ENCODE results near the gene IL13RA1. TPM values are rescaled to one million over a fixed set of nuclear protein-coding genes. Genes with fewer than 3 reads are reported as not detected.

Gene IL13RA1
- total RNA-seq, 1 experiment from 2014 or later: 33.4 TPM

GRCh38 chrX:118734909-118735308 is 7.5 kb downstream of the IL13RA1 start:
- no peak overlapping the region for H3K4me2 ChIP-seq (ENCODE audit: low read length)
- H3K36me3 ChIP-seq (ENCODE audit: low read depth, low read length): no peaks in the 10 kb centered on the region
- ATAC-seq (no peak), DNase-seq (no peak)
- no peak overlapping the region for H3K4me3 ChIP-seq (ENCODE audit: low read length)
- no peaks in the 10 kb centered on the region for H3K27me3 ChIP-seq (ENCODE audit: low read length)
- H3K9me2 ChIP-seq (replicated peaks; ENCODE audit: low read length): no peaks in the 10 kb centered on the region
- TF ChIP-seq EZH2 (IDR thresholded peaks at IDR 0.05; ENCODE audit: low read length, unreplicated experiment): no peak
- no peak overlapping the region for H3K27ac ChIP-seq (ENCODE audit: low read length)
- no peaks in the 10 kb centered on the region for H3F3A ChIP-seq (ENCODE audit: low read length, unreplicated experiment)
- intact Hi-C loops (cut with micrococcal nuclease): no loop called here
- H2AFZ ChIP-seq (ENCODE audit: low read length): no peak overlapping the region
- BruUV-seq (replicated peaks): no TSS peak
- no peaks in the 10 kb centered on the region for H4K20me1 ChIP-seq (ENCODE audit: low read length)
- POLR2A ChIA-PET (ENCODE audit: unreplicated experiment): interaction anchor here (0.7 kb wide), 1 partner anchor 9 kb away, joined by 3 read pairs; no protein-coding TSS in a partner anchor
- peaks cover 13% of the 10 kb centered on the region for H3K4me1 ChIP-seq (ENCODE audit: insufficient read depth, low read length)
- H3K9ac ChIP-seq (ENCODE audit: low read length): no peak overlapping the region
- CTCF ChIA-PET: no interaction called here
- no peaks in the 10 kb centered on the region for H3K9me3 ChIP-seq (ENCODE audit: low read length)
- peaks cover 90% of the 10 kb centered on the region for H3K79me2 ChIP-seq (ENCODE audit: low read length)

GRCh38 chrX:118736394-118737010 is 9.1 kb downstream of the IL13RA1 start:
- no peak overlapping the region for H3K4me2 ChIP-seq (ENCODE audit: low read length)
- no peak for DNase-seq
- H2AFZ ChIP-seq (ENCODE audit: low read length): no peak overlapping the region
- H3K9me2 ChIP-seq (replicated peaks; ENCODE audit: low read length): no peaks in the 10 kb centered on the region
- no peaks in the 10 kb centered on the region for H3F3A ChIP-seq (ENCODE audit: low read length, unreplicated experiment)
- no peaks in the 10 kb centered on the region for H4K20me1 ChIP-seq (ENCODE audit: low read length)
- no peaks in the 10 kb centered on the region for H3K9me3 ChIP-seq (ENCODE audit: low read length)
- no peak for TF ChIP-seq EZH2phosphoT487 (IDR thresholded peaks at IDR 0.05; ENCODE audit: borderline replicate concordance, low read length)
- TF ChIP-seq CTCF (conservative IDR thresholded peaks at IDR 0.05; ENCODE audit: low read depth, low read length): no peak
- TF ChIP-seq EZH2 (IDR thresholded peaks at IDR 0.05; ENCODE audit: low read length, unreplicated experiment): no peak
- BruUV-seq (replicated peaks): no TSS peak
- no peak for ATAC-seq
- no peaks in the 10 kb centered on the region for H3K27me3 ChIP-seq (ENCODE audit: low read length)
- H3K4me3 ChIP-seq (ENCODE audit: low read length): no peak overlapping the region
- no peaks in the 10 kb centered on the region for H3K36me3 ChIP-seq (ENCODE audit: low read depth, low read length)
- CTCF ChIA-PET: no interaction called here
- intact Hi-C loops (cut with micrococcal nuclease): no loop called here
- POLR2A ChIA-PET (ENCODE audit: unreplicated experiment): interaction anchor here (0.6 kb wide), 1 partner anchor 262 kb away, joined by 3 read pairs; no protein-coding TSS in a partner anchor
- no peak overlapping the region for H3K27ac ChIP-seq (ENCODE audit: low read length)
- peaks cover 79% of the 10 kb centered on the region for H3K79me2 ChIP-seq (ENCODE audit: low read length)
- H3K4me1 ChIP-seq (ENCODE audit: insufficient read depth, low read length): no peaks in the 10 kb centered on the region
- H3K9ac ChIP-seq (ENCODE audit: low read length): no peak overlapping the region

- Histone ChIP-seq H4K20me1 (ENCODE audit: low read length) (no peaks in the 10 kb centered on the region), H3K4me2 (ENCODE audit: low read length) (no peak overlapping the region)
- intact Hi-C loops (cut with micrococcal nuclease): no loop called here
Observed at GRCh38 chrX:118739577-118739976, 12.2 kb downstream of the IL13RA1 start.

More at GRCh38 chrX:118739577-118739976, 12.2 kb downstream of the IL13RA1 start:
- Histone ChIP-seq H3K27ac (ENCODE audit: low read length) (no peak overlapping the region), H3K27me3 (ENCODE audit: low read length) (no peaks in the 10 kb centered on the region), H3K4me1 (ENCODE audit: insufficient read depth, low read length) (peaks cover 3% of the 10 kb centered on the region; the same call in 1 of the 2 replicates), H3K9me2 (replicated peaks; ENCODE audit: low read length) (no peaks in the 10 kb centered on the region), H3K79me2 (ENCODE audit: low read length) (peaks cover 53% of the 10 kb centered on the region), H3K4me3 (ENCODE audit: low read length) (no peak overlapping the region), H3F3A (ENCODE audit: low read length, unreplicated experiment) (no peaks in the 10 kb centered on the region), H2AFZ (ENCODE audit: low read length) (no peak overlapping the region), H3K36me3 (ENCODE audit: low read depth, low read length) (no peaks in the 10 kb centered on the region), H3K9ac (ENCODE audit: low read length) (no peak overlapping the region), H3K9me3 (ENCODE audit: low read length) (no peaks in the 10 kb centered on the region)
- CTCF ChIA-PET: no interaction called here
- DNase-seq (no peak), ATAC-seq (no peak)
- POLR2A ChIA-PET (ENCODE audit: unreplicated experiment): no interaction called here
- no peak for TF ChIP-seq EZH2 (IDR thresholded peaks at IDR 0.05; ENCODE audit: low read length, unreplicated experiment)
- TF ChIP-seq EZH2phosphoT487 (IDR thresholded peaks at IDR 0.05; ENCODE audit: borderline replicate concordance, low read length): no peak
- no peak for TF ChIP-seq CTCF (conservative IDR thresholded peaks at IDR 0.05; ENCODE audit: low read depth, low read length)
- no TSS peak for BruUV-seq (replicated peaks)

Data from PC-3 (cell line).